Mesenchymal stem cell (in vitro differentiated cells and primary cell): ENCODE measurements around the gene LRRC7.

Source experiments
- DNase-seq: peaks from one replicate; pipeline ENCODE4 v3.0.0-alpha.2; 2013
- H2AFZ ChIP-seq: one replicate; pipeline ENCODE4 v1.6.1; 2013; ENCODE audit warnings: low read depth, mild to moderate bottlenecking, control low read depth, inconsistent platforms, low read length, moderate library complexity
- H2AK5ac ChIP-seq: 2 replicates; pipeline ENCODE4 v1.6.1; 2013; ENCODE audit warnings: low read length, moderate library complexity, mild to moderate bottlenecking, inconsistent platforms; ENCODE audit not compliant: severe bottlenecking
- H2BK120ac ChIP-seq: one replicate; pipeline ENCODE4 v1.6.1; 2013; ENCODE audit warnings: low read depth, mild to moderate bottlenecking, inconsistent platforms, low read length, moderate library complexity
- H2BK12ac ChIP-seq, 2 experiments: one replicate each; pipeline ENCODE4 v1.6.1; 2013; ENCODE audit warnings: inconsistent platforms in 2 of 2, low read length in 2 of 2, mild to moderate bottlenecking in 2 of 2, moderate library complexity in 2 of 2, control low read depth in 1 of 2
- H2BK15ac ChIP-seq: one replicate; pipeline ENCODE4 v1.6.1; 2013; ENCODE audit warnings: mild to moderate bottlenecking, low read depth, inconsistent platforms; ENCODE audit not compliant: poor library complexity, severe bottlenecking
- H2BK5ac ChIP-seq: 2 replicates; pipeline ENCODE4 v1.6.1; 2013; ENCODE audit warnings: low read depth, mild to moderate bottlenecking, low read length, control low read depth, inconsistent platforms; ENCODE audit not compliant: poor library complexity, severe bottlenecking
- H3K14ac ChIP-seq, 2 experiments: one replicate each; pipeline ENCODE4 v1.6.1; 2013; ENCODE audit warnings: inconsistent platforms in 2 of 2, low read length in 2 of 2, control low read depth in 1 of 2, mild to moderate bottlenecking in 1 of 2, moderate library complexity in 1 of 2
- H3K18ac ChIP-seq, 2 experiments: one replicate each; pipeline ENCODE4 v1.6.1; 2013; ENCODE audit warnings: inconsistent platforms in 2 of 2, low read length in 2 of 2, control low read depth in 1 of 2, low read depth in 1 of 2, mild to moderate bottlenecking in 1 of 2
- H3K23ac ChIP-seq, 2 experiments: one replicate each; pipeline ENCODE4 v1.6.1; 2013; ENCODE audit warnings: inconsistent platforms in 2 of 2, low read length in 2 of 2, mild to moderate bottlenecking in 2 of 2, moderate library complexity in 2 of 2, control low read depth in 1 of 2
- H3K27ac ChIP-seq: 2 replicates; pipeline ENCODE4 v1.5.1; 2013; ENCODE audit warnings: mild to moderate bottlenecking, moderate library complexity, low read length, control low read depth, inconsistent platforms; ENCODE audit not compliant: poor library complexity, severe bottlenecking
- H3K27me3 ChIP-seq, 2 experiments: 2 replicates each; pipeline versions ENCODE4 v1.6.1 to v1.7.0; 2013; ENCODE audit warnings: low read length in 2 of 2, mild to moderate bottlenecking in 2 of 2, moderate library complexity in 2 of 2, control low read depth in 1 of 2, inconsistent platforms in 1 of 2; ENCODE audit not compliant: control insufficient read depth in 1 of 2, insufficient read depth in 1 of 2
- H3K36me3 ChIP-seq, 2 experiments: 2 replicates each; pipeline versions ENCODE4 v1.6.1 to v1.7.0; 2013; ENCODE audit warnings: low read length in 2 of 2, control low read depth in 1 of 2, inconsistent platforms in 1 of 2, low read depth in 1 of 2, mild to moderate bottlenecking in 1 of 2; ENCODE audit not compliant: insufficient read depth in 2 of 2, control insufficient read depth in 1 of 2
- H3K4ac ChIP-seq, 2 experiments: one replicate each; pipeline ENCODE4 v1.6.1; 2013; ENCODE audit warnings: inconsistent platforms in 2 of 2, low read length in 2 of 2, mild to moderate bottlenecking in 2 of 2, moderate library complexity in 2 of 2, control low read depth in 1 of 2, low read depth in 1 of 2
- H3K4me1 ChIP-seq: 2 replicates; pipeline ENCODE4 v1.6.1; 2013; ENCODE audit warnings: low read depth, low read length, control low read depth; ENCODE audit not compliant: control insufficient read depth, insufficient read depth
- H3K4me2 ChIP-seq: 2 replicates; pipeline ENCODE4 v1.6.1; 2013; ENCODE audit warnings: low read length, mild to moderate bottlenecking, inconsistent platforms; ENCODE audit not compliant: poor library complexity, severe bottlenecking
- H3K4me3 ChIP-seq, 2 experiments: 2 replicates each; pipeline versions ENCODE4 v1.5.1 to v1.7.0; 2013; ENCODE audit warnings: low read length in 2 of 2, mild to moderate bottlenecking in 2 of 2, control low read depth in 1 of 2, low read depth in 1 of 2; ENCODE audit not compliant: insufficient read depth in 1 of 2
- H3K79me1 ChIP-seq: replicated peaks from 2 replicates; pipeline ENCODE4 v1.6.1; 2013; ENCODE audit warnings: mild to moderate bottlenecking, control low read depth, low read length, inconsistent platforms; ENCODE audit not compliant: poor library complexity, severe bottlenecking
- H3K9ac ChIP-seq: 2 replicates; pipeline ENCODE4 v1.7.0; 2013; ENCODE audit warnings: mild to moderate bottlenecking, low read length, moderate library complexity
- H3K9me3 ChIP-seq: 2 replicates; pipeline ENCODE4 v1.7.0; 2013; ENCODE audit warnings: mild to moderate bottlenecking, low read length; ENCODE audit not compliant: control insufficient read depth
- H4K8ac ChIP-seq: one replicate; pipeline ENCODE4 v1.6.1; 2013; ENCODE audit warnings: inconsistent platforms, mild to moderate bottlenecking, low read length, moderate library complexity
- H4K91ac ChIP-seq: one replicate; pipeline ENCODE4 v1.6.1; 2013; ENCODE audit warnings: mild to moderate bottlenecking, low read length, inconsistent platforms
- WGBS: methylation state at CpG from one replicate; pipeline ENCODE4 v1.1.7; 2013; ENCODE audit warnings: mixed read lengths; 5-methylcytosine and 5-hydroxymethylcytosine counted together

Gene LRRC7

DNA sequence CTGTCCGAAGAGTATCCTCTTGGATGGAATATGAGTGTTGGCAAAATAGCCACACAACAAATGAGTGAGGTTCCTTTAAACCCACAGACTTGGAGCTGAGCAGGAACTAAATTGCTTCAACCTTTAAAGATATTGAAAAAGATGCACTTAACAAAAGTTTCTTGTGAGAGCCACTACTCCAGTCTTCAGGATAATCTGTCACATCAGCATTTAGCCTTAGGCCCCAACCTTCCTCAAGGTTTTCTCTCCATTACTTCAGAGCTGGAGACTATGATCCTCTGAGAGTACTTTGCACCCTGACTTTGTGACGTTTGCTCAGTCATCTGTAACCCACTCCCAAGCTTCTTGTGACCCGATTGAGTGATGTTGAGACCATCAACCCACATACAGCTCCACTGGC lies 424.9 kb downstream of the LRRC7 start:
- Histone ChIP-seq H3K4ac (peak overlapping the region in 1 of 2 experiments; percentile 13), H2BK12ac (peak overlapping the region in 1 of 2 experiments; percentile 21), H3K18ac (no peak overlapping the region), H3K79me1 (no peaks in the 10 kb centered on the region), H3K4me1 (no peaks in the 10 kb centered on the region), H2BK120ac (no peak overlapping the region), H3K9ac (no peak overlapping the region), H2BK15ac (no peak overlapping the region), H3K27me3 (no peaks in the 10 kb centered on the region), H4K91ac (no peak overlapping the region), H3K23ac (no peak overlapping the region), H2BK5ac (no peak overlapping the region), H4K8ac (peak overlapping the region; percentile 47), H3K9me3 (no peaks in the 10 kb centered on the region), H2AK5ac (no peak overlapping the region), H3K14ac (no peak overlapping the region), H3K27ac (no peak overlapping the region), H2AFZ (no peak overlapping the region), H3K4me3 (no peak overlapping the region), H3K36me3 (no peaks in the 10 kb centered on the region), H3K4me2 (no peak overlapping the region)
- WGBS: 74% methylated on average over 3 of the region's 3 CpGs
- no peak for DNase-seq

GRCh38 chr1:69993810-69994209 lies 426.1 kb downstream of the LRRC7 start:
- no peak overlapping the region for H3K18ac ChIP-seq
- H4K8ac ChIP-seq: no peak overlapping the region
- no peak overlapping the region for H2AK5ac ChIP-seq
- 71% methylated on average over 2 of the region's 4 CpGs for WGBS
- no peaks in the 10 kb centered on the region for H3K79me1 ChIP-seq
- no peak overlapping the region for H3K4me2 ChIP-seq
- H4K91ac ChIP-seq: no peak overlapping the region
- no peak overlapping the region for H3K9ac ChIP-seq
- no peak overlapping the region for H2BK5ac ChIP-seq
- no peaks in the 10 kb centered on the region for H3K9me3 ChIP-seq
- no peak overlapping the region for H3K14ac ChIP-seq
- H3K4ac ChIP-seq: no peak overlapping the region
- H2BK12ac ChIP-seq: no peak overlapping the region
- H3K36me3 ChIP-seq: no peaks in the 10 kb centered on the region
- no peak overlapping the region for H2BK15ac ChIP-seq
- no peak overlapping the region for H3K23ac ChIP-seq
- no peak overlapping the region for H2BK120ac ChIP-seq
- no peak overlapping the region for H3K27ac ChIP-seq
- H3K4me3 ChIP-seq: no peak overlapping the region
- no peaks in the 10 kb centered on the region for H3K27me3 ChIP-seq
- DNase-seq: peak; percentile 27
- no peak overlapping the region for H2AFZ ChIP-seq
- H3K4me1 ChIP-seq: no peaks in the 10 kb centered on the region

- H2BK5ac ChIP-seq: no peak overlapping the region
- no peak overlapping the region for H3K9ac ChIP-seq
- WGBS: 0% methylated on average over 1 of the region's 1 CpG
- no peaks in the 10 kb centered on the region for H3K27me3 ChIP-seq
- no peak overlapping the region for H2BK12ac ChIP-seq
- H4K91ac ChIP-seq: no peak overlapping the region
- H3K18ac ChIP-seq: no peak overlapping the region
- H2BK15ac ChIP-seq: no peak overlapping the region
- no peak overlapping the region for H3K23ac ChIP-seq
- H4K8ac ChIP-seq: no peak overlapping the region
- no peak overlapping the region for H2AK5ac ChIP-seq
- H2AFZ ChIP-seq: no peak overlapping the region
- no peaks in the 10 kb centered on the region for H3K4me1 ChIP-seq
- no peak overlapping the region for H3K27ac ChIP-seq
- no peaks in the 10 kb centered on the region for H3K9me3 ChIP-seq
- DNase-seq: peak; percentile 13
- no peaks in the 10 kb centered on the region for H3K36me3 ChIP-seq
- H3K4me3 ChIP-seq: no peak overlapping the region
- H3K79me1 ChIP-seq: no peaks in the 10 kb centered on the region
- no peak overlapping the region for H3K4me2 ChIP-seq
- H3K14ac ChIP-seq: no peak overlapping the region
- no peak overlapping the region for H2BK120ac ChIP-seq
- H3K4ac ChIP-seq: no peak overlapping the region
These were observed 426.5 kb downstream of the LRRC7 start for GRCh38 chr1:69994241-69994640.

DNA sequence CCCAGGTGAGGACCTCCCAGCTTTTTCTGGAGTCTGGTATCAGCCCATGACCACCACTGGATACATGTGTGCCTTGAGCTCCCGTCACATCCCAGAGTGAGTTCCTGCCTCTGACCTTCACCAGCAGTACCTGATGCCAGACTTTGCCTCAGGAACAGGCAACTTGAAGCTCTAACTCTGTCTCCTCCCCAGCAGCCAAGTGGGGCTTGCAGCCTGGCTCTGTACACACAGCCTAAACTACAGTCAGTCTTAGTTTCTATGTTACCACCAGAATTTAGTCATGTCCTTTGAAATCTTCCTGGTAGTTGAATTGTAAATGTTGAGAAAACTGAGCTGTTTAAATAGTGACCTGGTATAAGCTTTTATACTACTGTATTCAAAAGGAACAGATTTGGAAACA lies 431.1 kb downstream of the LRRC7 start:
- no peak overlapping the region for H2BK5ac ChIP-seq
- no peak overlapping the region for H4K91ac ChIP-seq

More for the DNA sequence above, 431.1 kb downstream of the LRRC7 start:
- Histone ChIP-seq H3K4me1 (no peaks in the 10 kb centered on the region), H3K4ac (no peak overlapping the region), H3K27ac (no peak overlapping the region), H3K27me3 (no peaks in the 10 kb centered on the region), H3K4me3 (no peak overlapping the region), H3K23ac (peak overlapping the region in 1 of 2 experiments; percentile 83), H3K4me2 (no peak overlapping the region), H3K9ac (no peak overlapping the region), H3K14ac (no peak overlapping the region), H4K8ac (no peak overlapping the region), H3K9me3 (no peaks in the 10 kb centered on the region), H3K79me1 (no peaks in the 10 kb centered on the region), H2BK15ac (no peak overlapping the region), H2AFZ (no peak overlapping the region), H3K18ac (peak overlapping the region in 1 of 2 experiments; percentile 34), H2AK5ac (no peak overlapping the region), H2BK120ac (no peak overlapping the region), H2BK12ac (no peak overlapping the region), H3K36me3 (no peaks in the 10 kb centered on the region)
- no peak for DNase-seq
- WGBS: 100% methylated on average over 1 of the region's 1 CpG
